SHP77 (cell line): ENCODE results near the gene TRIM66.

Experiments used
- DNase-seq, 2 experiments: peaks; one replicate each; lab custom pipeline; 2025; lab: John Stamatoyannopoulos, UW

The TRIM66 gene

GRCh38 chr11:8714622-8715225 lies 32.3 kb upstream of the TRIM66 start:
- no peak for DNase-seq

GRCh38 chr11:8713760-8714454 lies 31.4 kb upstream of the TRIM66 start:
- DNase-seq, result no peak

- DNase-seq, result no peak
Measured at GRCh38 chr11:8712506-8712905, 30.0 kb upstream of the TRIM66 start.

- DNase-seq, result no peak
Measured at GRCh38 chr11:8711895-8712442, 29.5 kb upstream of the TRIM66 start.

- no peak for DNase-seq
Measured at GRCh38 chr11:8709777-8710176, 27.3 kb upstream of the TRIM66 start.

- DNase-seq, result peak; percentile 53 to 60
Measured at GRCh38 chr11:8709002-8709672, 26.7 kb upstream of the TRIM66 start.

- no peak for DNase-seq
Measured at GRCh38 chr11:8707541-8708191, 25.2 kb upstream of the TRIM66 start.

GRCh38 chr11:8706673-8707432 lies 24.4 kb upstream of the TRIM66 start:
- no peak for DNase-seq

GRCh38 chr11:8705146-8705545 lies 22.7 kb upstream of the TRIM66 start:
- DNase-seq, result no peak

- no peak for DNase-seq
Measured at GRCh38 chr11:8704136-8704535, 21.7 kb upstream of the TRIM66 start.

- no peak for DNase-seq
Measured at GRCh38 chr11:8702598-8702915, 20.1 kb upstream of the TRIM66 start.

- no peak for DNase-seq
Measured at GRCh38 chr11:8701891-8702597, 19.6 kb upstream of the TRIM66 start.

- no peak for DNase-seq
Measured at GRCh38 chr11:8699903-8700302, 17.4 kb upstream of the TRIM66 start.

- DNase-seq, result no peak
Measured at GRCh38 chr11:8698917-8699441, 16.5 kb upstream of the TRIM66 start.

GRCh38 chr11:8698379-8698851 lies 15.9 kb upstream of the TRIM66 start:
- no peak for DNase-seq

- no peak for DNase-seq
Measured at GRCh38 chr11:8697054-8697453, 14.6 kb upstream of the TRIM66 start.

- DNase-seq, result no peak
Measured at GRCh38 chr11:8694137-8694536, 11.7 kb upstream of the TRIM66 start.

- no peak for DNase-seq
Measured at GRCh38 chr11:8693555-8693954, 11.1 kb upstream of the TRIM66 start.

- no peak for DNase-seq
Measured at GRCh38 chr11:8693010-8693551, 10.6 kb upstream of the TRIM66 start.

GRCh38 chr11:8692417-8692816 lies 10.0 kb upstream of the TRIM66 start:
- DNase-seq, result no peak

- no peak for DNase-seq
Measured at GRCh38 chr11:8691601-8692000, 9.1 kb upstream of the TRIM66 start.
